Esophagus muscularis mucosa (tissue), 4 donors: ENCODE results near the gene RSU1. TPM values are rescaled to one million over a fixed set of nuclear protein-coding genes. Genes with fewer than 3 reads are reported as not detected.

Experiments
- DNase-seq: peaks from one replicate; pipeline ENCODE4 v3.0.0-alpha.2; 2017; ENCODE audit errors: extremely low spot score
- H3K27ac ChIP-seq, 4 donors: fragments of 200-600 bp; sonication (generic); replicated peaks in 1 of 4; 1 replicate in 3 of 4; 2 replicates in 1 of 4; pipeline ENCODE4 v1.5.1; 2016 to 2019; ENCODE audit warnings: mild to moderate bottlenecking in 1 of 4
- H3K27me3 ChIP-seq, 4 donors: fragments of 200-600 bp; sonication (generic); one replicate each; pipeline versions ENCODE4 v1.5.1 to v1.6.0; 2016 to 2019
- H3K36me3 ChIP-seq, 4 donors: fragments of 200-600 bp; sonication (generic); one replicate each; pipeline ENCODE4 v1.5.1; 2016 to 2019
- H3K4me1 ChIP-seq, 4 donors: fragments of 200-600 bp; sonication (generic); one replicate each; pipeline ENCODE4 v1.5.1; 2016 to 2019
- H3K4me3 ChIP-seq, 4 donors: fragments of 200-600 bp; sonication (generic); 1 replicate in 2 of 4; 2 replicates in 2 of 4; pipeline ENCODE4 v1.5.1; 2016 to 2019; ENCODE audit warnings: mild to moderate bottlenecking in 4 of 4, moderate library complexity in 1 of 4
- H3K9me3 ChIP-seq, 4 donors: fragments of 200-600 bp; sonication (generic); 1 replicate in 3 of 4; 2 replicates in 1 of 4; pipeline ENCODE4 v1.5.1; 2016 to 2019
- EP300 ChIP-seq: sonication (generic); formaldehyde crosslinking; IDR thresholded peaks from one replicate; pipeline ENCODE4 v1.6.1; 2017; ENCODE audit warnings: antibody characterized with exemption
- POLR2A ChIP-seq: fragments of 450-650 bp; IDR thresholded peaks from one replicate; pipeline ENCODE4 v1.6.1; 2017; ENCODE audit warnings: antibody characterized with exemption, moderate library complexity, mild to moderate bottlenecking, low read depth
- POLR2AphosphoS5 ChIP-seq, 2 donors: sonication (generic); formaldehyde crosslinking; IDR thresholded peaks; one replicate each; pipeline ENCODE4 v1.6.1; 2017; ENCODE audit warnings: antibody characterized with exemption in 2 of 2
- WGBS: methylation state at CpG from one replicate; pipeline ENCODE4 v1.1.5; 2018; 5-methylcytosine and 5-hydroxymethylcytosine counted together
- intact Hi-C: fragments of 100-400 bp; cut with DNase I; formaldehyde crosslinking; loops from one replicate; pipeline ENCODE4 v1.15.1; 2023
- total RNA-seq, 4 donors: library from RNA; depleted of rRNA; stranded (reverse); fragments of >200 nt; gene quantifications; one replicate each; pipeline versions ENCODE4 v1.1.0 to v1.2.1, GENCODE V29; 2016
- TF ChIP-seq, protein P1 (sequence below), 3 experiments: fragments of 200-600 bp in 2 of 3; fragments of 450-650 bp in 1 of 3; sonication (generic) in 2 of 3; IDR thresholded peaks; one replicate each; pipeline ENCODE4 v1.5.1; 2017 to 2019; ENCODE audit warnings: antibody characterized with exemption in 3 of 3, mild to moderate bottlenecking in 2 of 3, moderate library complexity in 1 of 3

Gene RSU1
- total RNA-seq, 4 donors from 2014 or later, result 56.9 to 146 (median 90.7) TPM

DNA sequence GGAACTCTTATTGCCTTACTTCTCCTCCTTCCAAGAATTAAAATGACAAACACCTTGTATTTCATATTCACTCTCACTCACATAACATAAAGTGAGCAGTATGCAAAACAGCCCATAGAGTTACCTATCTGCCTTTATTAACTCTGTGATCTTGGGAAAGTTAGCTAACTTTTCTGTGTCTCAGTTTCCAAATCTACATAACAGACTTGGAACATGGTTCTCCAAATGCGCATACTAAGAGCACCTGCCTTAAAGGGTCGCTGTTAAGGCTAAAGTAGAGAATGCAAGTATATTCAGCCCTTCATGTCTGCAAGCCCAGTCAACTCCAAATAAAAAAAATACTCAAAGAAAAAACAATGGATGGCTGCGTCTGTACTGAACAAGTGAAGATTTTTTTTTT lies 173.7 kb downstream of the RSU1 start:
- no peak for TF ChIP-seq EP300
- TF ChIP-seq, protein P1, sequence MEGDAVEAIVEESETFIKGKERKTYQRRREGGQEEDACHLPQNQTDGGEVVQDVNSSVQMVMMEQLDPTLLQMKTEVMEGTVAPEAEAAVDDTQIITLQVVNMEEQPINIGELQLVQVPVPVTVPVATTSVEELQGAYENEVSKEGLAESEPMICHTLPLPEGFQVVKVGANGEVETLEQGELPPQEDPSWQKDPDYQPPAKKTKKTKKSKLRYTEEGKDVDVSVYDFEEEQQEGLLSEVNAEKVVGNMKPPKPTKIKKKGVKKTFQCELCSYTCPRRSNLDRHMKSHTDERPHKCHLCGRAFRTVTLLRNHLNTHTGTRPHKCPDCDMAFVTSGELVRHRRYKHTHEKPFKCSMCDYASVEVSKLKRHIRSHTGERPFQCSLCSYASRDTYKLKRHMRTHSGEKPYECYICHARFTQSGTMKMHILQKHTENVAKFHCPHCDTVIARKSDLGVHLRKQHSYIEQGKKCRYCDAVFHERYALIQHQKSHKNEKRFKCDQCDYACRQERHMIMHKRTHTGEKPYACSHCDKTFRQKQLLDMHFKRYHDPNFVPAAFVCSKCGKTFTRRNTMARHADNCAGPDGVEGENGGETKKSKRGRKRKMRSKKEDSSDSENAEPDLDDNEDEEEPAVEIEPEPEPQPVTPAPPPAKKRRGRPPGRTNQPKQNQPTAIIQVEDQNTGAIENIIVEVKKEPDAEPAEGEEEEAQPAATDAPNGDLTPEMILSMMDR (IDR thresholded peaks at IDR 0.05), result no peak
- TF ChIP-seq POLR2A, result no peak
- TF ChIP-seq POLR2AphosphoS5 (IDR thresholded peaks at IDR 0.05), result no peak
- H3K4me3 ChIP-seq, result no peak overlapping the region
- intact Hi-C loops, result no loop called here
- no peak overlapping the region for H3K27ac ChIP-seq
- no peaks in the 10 kb centered on the region for H3K9me3 ChIP-seq
- no peaks in the 10 kb centered on the region for H3K36me3 ChIP-seq
- WGBS, result 74% methylated on average over 3 of the region's 3 CpGs
- DNase-seq, result no peak
- H3K27me3 ChIP-seq, result no peaks in the 10 kb centered on the region
- peaks cover 0 to 5% (median 0%) of the 10 kb centered on the region in 4 donors for H3K4me1 ChIP-seq

DNA sequence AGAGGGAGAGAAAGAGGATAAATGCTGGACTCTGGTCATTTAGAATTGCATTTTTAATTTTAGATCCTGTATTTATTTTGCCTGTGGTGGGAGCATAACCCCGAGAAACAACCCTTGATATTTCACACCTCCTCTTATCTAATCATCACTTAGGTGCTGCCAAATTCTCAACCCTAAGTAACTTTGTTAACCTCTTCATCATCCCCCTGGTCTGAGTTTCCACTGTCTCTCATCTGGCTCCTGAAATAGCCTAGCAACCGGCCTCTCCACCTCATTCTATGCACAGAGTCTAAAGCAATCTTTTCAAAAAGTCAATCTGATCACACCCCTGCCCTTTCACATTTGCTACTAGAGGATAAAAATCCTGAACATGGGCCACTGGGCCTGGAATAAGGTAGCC lies 177.1 kb downstream of the RSU1 start:
- no peaks in the 10 kb centered on the region for H3K27me3 ChIP-seq
- no peaks in the 10 kb centered on the region for H3K36me3 ChIP-seq
- no peak for DNase-seq

DNA sequence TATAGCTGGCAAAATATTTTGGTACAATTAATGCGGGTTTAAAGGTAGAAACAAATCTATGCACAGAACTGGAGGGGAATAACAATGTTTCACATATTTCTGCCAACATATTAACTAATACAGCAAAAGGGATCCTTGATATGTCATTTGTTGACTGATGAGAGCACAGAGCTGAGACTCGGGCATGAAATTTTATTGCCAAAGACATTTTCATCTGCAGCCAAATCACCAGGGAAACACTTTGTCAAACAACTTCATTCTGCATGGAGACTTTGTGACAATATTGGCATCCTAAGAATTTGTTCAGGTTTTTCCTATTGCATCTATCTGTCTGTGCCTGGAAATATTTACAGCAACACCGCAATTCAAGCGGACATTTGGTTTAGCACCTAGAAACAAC lies 177.8 kb downstream of the RSU1 start:
- H3K4me1 ChIP-seq, result peaks cover 0 to 5% (median 0%) of the 10 kb centered on the region in 4 donors
- H3K36me3 ChIP-seq, result no peaks in the 10 kb centered on the region
- intact Hi-C loops, result no loop called here
- no peaks in the 10 kb centered on the region for H3K27me3 ChIP-seq
- no peaks in the 10 kb centered on the region for H3K9me3 ChIP-seq
- H3K4me3 ChIP-seq, result no peak overlapping the region
- H3K27ac ChIP-seq, result no peak overlapping the region
- TF ChIP-seq POLR2A (no peak), POLR2AphosphoS5 (IDR thresholded peaks at IDR 0.05) (no peak), EP300 (no peak)
- TF ChIP-seq, protein P1 (IDR thresholded peaks at IDR 0.05), result no peak
- DNase-seq, result no peak
- 86% methylated on average over 4 of the region's 4 CpGs for WGBS

More for the DNA sequence above, 177.1 kb downstream of the RSU1 start:
- intact Hi-C loops, result no loop called here
- Histone ChIP-seq H3K27ac (no peak overlapping the region), H3K4me1 (peaks cover 0 to 5% (median 0%) of the 10 kb centered on the region in 4 donors), H3K4me3 (no peak overlapping the region), H3K9me3 (no peaks in the 10 kb centered on the region)
- WGBS, result 72% methylated on average over 2 of the region's 2 CpGs
- TF ChIP-seq, protein P1 (IDR thresholded peaks at IDR 0.05), result no peak
- no peak for TF ChIP-seq POLR2A
- TF ChIP-seq POLR2AphosphoS5 (IDR thresholded peaks at IDR 0.05), result no peak
- TF ChIP-seq EP300, result no peak

DNA sequence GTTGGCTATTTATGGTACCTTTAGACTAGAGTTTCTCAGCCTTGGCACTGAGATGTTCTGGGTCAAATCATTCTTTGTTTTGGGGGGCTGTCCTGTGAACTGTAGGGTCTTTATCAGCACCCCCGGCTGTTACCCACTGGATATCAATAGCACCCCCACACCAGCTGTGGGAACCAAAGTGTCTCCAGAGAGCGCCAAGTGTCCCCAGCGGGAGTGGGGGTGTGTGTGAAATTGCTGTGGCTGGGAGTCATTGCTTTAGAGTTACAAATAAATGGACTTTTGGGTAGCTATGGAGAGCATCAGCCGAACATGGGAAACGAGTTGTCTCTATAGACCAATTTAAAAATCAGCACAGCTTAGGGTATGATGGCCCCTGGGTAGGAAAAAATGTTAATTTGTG lies 184.2 kb downstream of the RSU1 start:
- intact Hi-C loops, result no loop called here
- Histone ChIP-seq H3K27ac (no peak overlapping the region), H3K27me3 (no peaks in the 10 kb centered on the region), H3K4me1 (no peaks in the 10 kb centered on the region), H3K36me3 (peaks cover 0 to 6% (median 3%) of the 10 kb centered on the region in 4 donors), H3K4me3 (no peak overlapping the region), H3K9me3 (no peaks in the 10 kb centered on the region)
- 96% methylated on average over 5 of the region's 5 CpGs for WGBS
- TF ChIP-seq POLR2AphosphoS5 (IDR thresholded peaks at IDR 0.05), result no peak
- TF ChIP-seq EP300, result no peak
- no peak for TF ChIP-seq POLR2A
- TF ChIP-seq, protein P1 (IDR thresholded peaks at IDR 0.05), result no peak
- no peak for DNase-seq

DNA sequence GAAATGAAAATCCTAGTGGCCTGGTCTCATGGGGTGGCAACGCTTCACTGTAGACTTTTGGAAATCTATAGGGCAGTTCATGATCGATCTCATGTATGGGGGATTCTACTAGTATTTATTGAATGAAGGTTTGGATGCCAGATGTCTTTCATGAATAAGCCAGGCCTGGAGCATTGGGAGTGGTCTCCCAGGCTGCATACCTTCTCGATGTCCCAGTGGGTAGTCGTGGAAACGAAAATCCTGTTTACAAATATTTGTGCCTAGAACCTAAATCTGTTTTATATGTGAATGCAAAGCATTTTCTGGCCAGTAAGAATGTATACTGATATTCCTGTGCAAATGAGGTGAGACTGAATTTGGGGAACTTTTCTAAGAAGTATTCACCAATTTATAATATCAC lies 190.5 kb downstream of the RSU1 start:
- intact Hi-C loops, result no loop called here
- TF ChIP-seq, protein P1 (IDR thresholded peaks at IDR 0.05), result no peak
- TF ChIP-seq EP300 (no peak), POLR2AphosphoS5 (IDR thresholded peaks at IDR 0.05) (no peak), POLR2A (no peak)
- Histone ChIP-seq H3K9me3 (no peaks in the 10 kb centered on the region), H3K27ac (no peak overlapping the region), H3K4me1 (no peaks in the 10 kb centered on the region), H3K4me3 (no peak overlapping the region), H3K27me3 (no peaks in the 10 kb centered on the region), H3K36me3 (no peaks in the 10 kb centered on the region)
- DNase-seq, result no peak
- WGBS, result 79% methylated on average over 5 of the region's 5 CpGs
